T-helper 17 cell (primary cell): ENCODE measurements around the gene BTNL3. TPM values are rescaled to one million over a fixed set of nuclear protein-coding genes. Genes with fewer than 3 reads are reported as not detected.
"Not testable (repeated sequence)": the region's sequence is repeated elsewhere in the genome, so short reads cannot be mapped to it uniquely, and the experiment has no call there.

ENCODE experiments used
- ATAC-seq: fragments of 150-1000 bp; cut with Tn5 transposase; 2 replicates; pipeline ENCODE4 v1.10.0; 2021; ENCODE audit warnings: mild to moderate bottlenecking, moderate library complexity
- DNase-seq, 3 donors: peaks; one replicate each; pipeline versions ENCODE4 v3.0.0 to v3.0.0-alpha.2; 2020 to 2021
- H3K9me3 ChIP-seq: one replicate; pipeline ENCODE4 v1.7.0; 2013; ENCODE audit warnings: low read length, mild to moderate bottlenecking; ENCODE audit not compliant: control insufficient read depth, poor library complexity, severe bottlenecking
- H3K27ac Mint-ChIP-seq: one replicate; pipeline ENCODE4 v1.8.0; 2022; ENCODE audit warnings: mild to moderate bottlenecking, moderate library complexity, mixed read lengths
- H3K27me3 Mint-ChIP-seq: one replicate; pipeline ENCODE4 v1.8.0; 2022; ENCODE audit warnings: mixed read lengths
- H3K36me3 Mint-ChIP-seq: one replicate; pipeline ENCODE4 v1.8.0; 2022; ENCODE audit warnings: low read depth, mixed read lengths
- H3K4me1 Mint-ChIP-seq: one replicate; pipeline ENCODE4 v1.8.0; 2022; ENCODE audit warnings: mild to moderate bottlenecking, mixed read lengths
- H3K4me3 Mint-ChIP-seq: one replicate; pipeline ENCODE4 v1.8.0; 2022; ENCODE audit warnings: mild to moderate bottlenecking, moderate library complexity, mixed read lengths
- total RNA-seq, 4 donors: library from RNA in 2 of 4; stranded (reverse) in 2 of 4; gene quantifications; one replicate each; pipeline ENCODE4 v1.2.3 and lab custom pipeline; 2022 to 2026

BTNL3 gene
- total RNA-seq, 2 donors from 2014 or later, result not detected

- ATAC-seq, result no peak
- Mint-ChIP-seq H3K4me3 (no peak overlapping the region), H3K27ac (no peak overlapping the region), H3K36me3 (peaks cover 5% of the 10 kb centered on the region), H3K27me3 (peaks cover 41% of the 10 kb centered on the region), H3K4me1 (peaks cover 7% of the 10 kb centered on the region)
- no peaks in the 10 kb centered on the region for H3K9me3 ChIP-seq
- no peak for DNase-seq
Measured at GRCh38 chr5:181045316-181045715, 56.7 kb downstream of the BTNL3 start.

- H3K4me3 Mint-ChIP-seq, H3K4me1 Mint-ChIP-seq, DNase-seq, H3K9me3 ChIP-seq, ATAC-seq, H3K36me3 Mint-ChIP-seq, H3K27ac Mint-ChIP-seq: not testable (repeated sequence)
- H3K27me3 Mint-ChIP-seq, result peaks cover 41% of the 10 kb centered on the region
Measured at GRCh38 chr5:181045857-181046256, 57.2 kb downstream of the BTNL3 start.

DNA sequence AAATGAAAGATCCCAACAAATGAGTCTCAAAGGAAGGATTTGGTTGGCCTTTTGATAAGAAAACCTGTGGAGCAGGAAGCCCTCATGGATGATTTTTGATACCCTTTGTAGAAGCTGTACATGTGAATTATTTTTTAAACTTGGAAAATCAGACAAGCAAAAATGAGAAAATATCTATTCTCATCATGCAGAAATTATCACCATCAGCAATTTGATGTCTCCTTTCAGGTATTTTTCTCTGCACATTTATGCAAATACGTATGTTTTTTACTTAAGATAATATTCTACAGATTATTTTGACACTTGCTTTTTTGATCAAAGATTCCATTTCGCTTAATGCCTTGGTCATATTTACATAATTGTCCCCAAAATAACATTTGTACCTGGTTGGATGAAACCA, 58.6 kb downstream of the BTNL3 start:
- Mint-ChIP-seq H3K27me3 (peaks cover 41% of the 10 kb centered on the region), H3K4me1 (peaks cover 12% of the 10 kb centered on the region), H3K27ac (no peak overlapping the region)

DNA sequence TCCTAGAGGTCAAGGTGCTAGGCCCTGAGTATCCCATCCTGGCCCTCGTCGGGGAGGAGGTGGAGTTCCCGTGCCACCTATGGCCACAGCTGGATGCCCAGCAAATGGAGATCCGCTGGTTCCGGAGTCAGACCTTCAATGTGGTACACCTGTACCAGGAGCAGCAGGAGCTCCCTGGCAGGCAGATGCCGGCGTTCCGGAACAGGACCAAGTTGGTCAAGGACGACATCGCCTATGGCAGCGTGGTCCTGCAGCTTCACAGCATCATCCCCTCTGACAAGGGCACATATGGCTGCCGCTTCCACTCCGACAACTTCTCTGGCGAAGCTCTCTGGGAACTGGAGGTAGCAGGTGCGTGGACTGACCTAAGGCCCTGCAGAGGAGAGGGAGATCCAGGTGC, 59.3 kb downstream of the BTNL3 start:
- Mint-ChIP-seq H3K27me3 (peaks cover 37% of the 10 kb centered on the region), H3K36me3 (peaks cover 8% of the 10 kb centered on the region), H3K4me1 (peaks cover 12% of the 10 kb centered on the region), H3K4me3 (no peak overlapping the region), H3K27ac (no peak overlapping the region)
- ATAC-seq (no peak), DNase-seq (no peak)
- no peaks in the 10 kb centered on the region for H3K9me3 ChIP-seq

More for the DNA sequence above, 58.6 kb downstream of the BTNL3 start:
- DNase-seq, result no peak
- Mint-ChIP-seq H3K4me3 (no peak overlapping the region), H3K36me3 (peaks cover 8% of the 10 kb centered on the region)
- H3K9me3 ChIP-seq, result no peaks in the 10 kb centered on the region
- ATAC-seq, result no peak

DNA sequence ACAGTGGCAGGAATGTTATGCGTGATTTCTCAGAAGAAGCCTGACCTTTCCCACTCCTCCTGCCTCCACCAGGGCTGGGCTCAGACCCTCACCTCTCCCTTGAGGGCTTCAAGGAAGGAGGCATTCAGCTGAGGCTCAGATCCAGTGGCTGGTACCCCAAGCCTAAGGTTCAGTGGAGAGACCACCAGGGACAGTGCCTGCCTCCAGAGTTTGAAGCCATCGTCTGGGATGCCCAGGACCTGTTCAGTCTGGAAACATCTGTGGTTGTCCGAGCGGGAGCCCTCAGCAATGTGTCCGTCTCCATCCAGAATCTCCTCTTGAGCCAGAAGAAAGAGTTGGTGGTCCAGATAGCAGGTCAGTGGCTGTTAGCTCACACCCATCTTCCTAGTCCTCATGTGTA, 61.4 kb downstream of the BTNL3 start:
- Mint-ChIP-seq H3K4me1 (peaks cover 14% of the 10 kb centered on the region), H3K27ac (no peak overlapping the region), H3K4me3 (no peak overlapping the region), H3K36me3 (peaks cover 8% of the 10 kb centered on the region), H3K27me3 (peaks cover 55% of the 10 kb centered on the region)
- DNase-seq (no peak), ATAC-seq (no peak)
- H3K9me3 ChIP-seq, result no peaks in the 10 kb centered on the region

- no peaks in the 10 kb centered on the region for H3K9me3 ChIP-seq
- peaks cover 8% of the 10 kb centered on the region for H3K36me3 Mint-ChIP-seq
- peaks cover 16% of the 10 kb centered on the region for H3K4me1 Mint-ChIP-seq
- no peak for DNase-seq
- ATAC-seq, result no peak
- H3K27me3 Mint-ChIP-seq, result peaks cover 75% of the 10 kb centered on the region
- peak overlapping the region; percentile 89 for H3K4me3 Mint-ChIP-seq
- no peak overlapping the region for H3K27ac Mint-ChIP-seq
Measured at GRCh38 chr5:181051841-181052671, 63.4 kb downstream of the BTNL3 start.

DNA sequence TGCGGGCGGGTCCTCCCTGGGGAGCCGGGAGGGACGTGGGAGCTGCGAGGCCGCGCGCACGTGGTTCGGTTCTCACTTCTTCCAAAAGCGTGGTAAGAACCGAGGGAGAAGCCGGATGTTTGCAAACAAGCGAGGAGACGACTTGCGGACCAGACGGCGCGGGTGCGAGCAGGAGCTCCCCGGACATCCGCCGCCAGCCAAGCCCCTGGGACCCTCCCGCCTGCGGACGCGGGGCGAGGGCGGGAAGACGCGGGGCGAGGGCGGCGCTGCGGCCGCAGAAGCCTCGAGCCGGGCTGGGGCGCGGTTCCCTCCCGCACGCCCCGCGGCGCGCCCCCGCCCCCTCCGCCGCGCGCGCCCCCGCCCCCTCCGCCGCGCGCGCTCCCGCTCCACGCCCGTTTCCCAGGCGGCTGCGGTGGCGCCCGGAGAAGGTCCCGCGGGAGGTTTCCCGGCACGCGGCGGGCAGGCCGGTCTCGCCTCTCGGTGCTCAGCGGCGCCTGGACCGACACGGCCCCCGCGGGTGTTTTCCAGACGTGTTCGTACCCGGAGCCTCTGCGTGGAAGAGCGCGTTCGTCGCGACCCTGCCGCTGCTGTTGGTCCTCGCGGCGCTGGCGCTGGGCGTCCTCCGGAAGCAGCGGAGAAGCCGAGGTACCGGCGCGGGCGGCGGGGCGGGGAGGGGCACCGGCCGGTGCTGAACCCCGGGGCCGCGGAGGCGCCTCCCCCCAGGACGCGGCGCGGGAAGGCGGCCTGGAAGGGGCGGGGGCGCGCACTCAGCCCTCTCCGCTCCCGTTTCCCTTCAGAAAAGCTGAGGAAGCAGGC, 64.2 kb downstream of the BTNL3 start:
- peaks cover 16% of the 10 kb centered on the region for H3K4me1 Mint-ChIP-seq
- H3K4me3 Mint-ChIP-seq, result peak overlapping the region; percentile 89
- H3K9me3 ChIP-seq, result no peaks in the 10 kb centered on the region
- H3K27me3 Mint-ChIP-seq, result peaks cover 83% of the 10 kb centered on the region
- DNase-seq (no peak), ATAC-seq (no peak)
- no peak overlapping the region for H3K27ac Mint-ChIP-seq
- peaks cover 8% of the 10 kb centered on the region for H3K36me3 Mint-ChIP-seq

DNA sequence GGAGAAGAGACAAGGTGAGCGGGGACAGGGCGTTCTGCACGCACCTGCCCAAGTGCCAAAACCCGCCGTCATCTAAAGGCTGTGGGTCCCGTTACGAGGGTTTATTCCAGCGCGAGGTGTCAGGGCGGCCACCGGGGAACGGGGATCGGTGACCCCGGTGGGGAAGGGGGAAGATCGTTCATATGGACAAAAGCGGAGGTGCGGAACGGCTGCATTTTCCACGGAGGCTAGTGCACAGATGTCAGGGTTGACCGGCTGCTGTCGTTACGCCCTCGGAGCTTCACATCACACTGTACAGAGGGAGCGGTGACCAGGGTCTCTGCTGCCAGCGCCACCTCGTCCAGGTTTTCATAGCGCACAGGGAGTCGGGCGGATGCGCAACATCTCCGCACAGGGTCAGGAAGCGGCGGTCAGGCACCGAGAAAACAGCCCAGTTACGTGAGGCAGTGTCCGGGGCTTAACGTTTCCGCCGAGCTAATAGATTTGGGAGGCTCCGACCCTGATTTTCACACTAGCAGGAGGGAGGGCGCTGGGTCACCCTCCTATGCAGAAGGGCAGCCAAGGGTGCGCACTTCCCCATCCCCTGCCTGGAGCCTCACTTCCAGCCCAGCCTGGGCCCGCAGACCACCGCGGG, 65.0 kb downstream of the BTNL3 start:
- peak overlapping the region; percentile 84 for H3K4me3 Mint-ChIP-seq
- H3K36me3 Mint-ChIP-seq, result peaks cover 9% of the 10 kb centered on the region
- H3K27me3 Mint-ChIP-seq, result peaks cover 90% of the 10 kb centered on the region
- H3K9me3 ChIP-seq, result no peaks in the 10 kb centered on the region
- no peak overlapping the region for H3K27ac Mint-ChIP-seq
- H3K4me1 Mint-ChIP-seq, result peaks cover 16% of the 10 kb centered on the region
- ATAC-seq, result no peak
- no peak for DNase-seq

- no peaks in the 10 kb centered on the region for H3K9me3 ChIP-seq
- H3K27me3 Mint-ChIP-seq, result peaks cover 92% of the 10 kb centered on the region
- DNase-seq (no peak), ATAC-seq (no peak)
- no peak overlapping the region for H3K27ac Mint-ChIP-seq
- H3K4me1 Mint-ChIP-seq, result peaks cover 15% of the 10 kb centered on the region
- peaks cover 11% of the 10 kb centered on the region for H3K36me3 Mint-ChIP-seq
- peak overlapping the region; percentile 84 for H3K4me3 Mint-ChIP-seq
Measured at GRCh38 chr5:181054138-181054537, 65.5 kb downstream of the BTNL3 start.

GRCh38 chr5:181054871-181055459, 66.3 kb downstream of the BTNL3 start:
- H3K36me3 Mint-ChIP-seq, result peaks cover 10% of the 10 kb centered on the region

More at GRCh38 chr5:181054871-181055459, 66.3 kb downstream of the BTNL3 start:
- DNase-seq, result no peak
- ATAC-seq, result no peak
- no peaks in the 10 kb centered on the region for H3K9me3 ChIP-seq
- peak overlapping the region; percentile 84 for H3K4me3 Mint-ChIP-seq
- no peak overlapping the region for H3K27ac Mint-ChIP-seq
- peaks cover 87% of the 10 kb centered on the region for H3K27me3 Mint-ChIP-seq
- peaks cover 13% of the 10 kb centered on the region for H3K4me1 Mint-ChIP-seq
